Prostate gland (tissue), 2 donors: ENCODE data around the gene NDOR1.

Source experiments
- POLR2A ChIP-seq: fragments of 450-650 bp; IDR thresholded peaks from one replicate; pipeline ENCODE4 v1.6.1; 2016; ENCODE audit warnings: antibody characterized with exemption, mild to moderate bottlenecking
- TF ChIP-seq, protein P1 (sequence below), 4 experiments: fragments of 200-600 bp in 2 of 4; fragments of 450-650 bp in 2 of 4; sonication (generic) in 2 of 4; IDR thresholded peaks; 1 replicate in 3 of 4; 2 replicates in 1 of 4; pipeline ENCODE4 v1.5.1; 2016 to 2019; ENCODE audit warnings: antibody characterized with exemption in 4 of 4, mild to moderate bottlenecking in 2 of 4, moderate library complexity in 2 of 4

DNA sequence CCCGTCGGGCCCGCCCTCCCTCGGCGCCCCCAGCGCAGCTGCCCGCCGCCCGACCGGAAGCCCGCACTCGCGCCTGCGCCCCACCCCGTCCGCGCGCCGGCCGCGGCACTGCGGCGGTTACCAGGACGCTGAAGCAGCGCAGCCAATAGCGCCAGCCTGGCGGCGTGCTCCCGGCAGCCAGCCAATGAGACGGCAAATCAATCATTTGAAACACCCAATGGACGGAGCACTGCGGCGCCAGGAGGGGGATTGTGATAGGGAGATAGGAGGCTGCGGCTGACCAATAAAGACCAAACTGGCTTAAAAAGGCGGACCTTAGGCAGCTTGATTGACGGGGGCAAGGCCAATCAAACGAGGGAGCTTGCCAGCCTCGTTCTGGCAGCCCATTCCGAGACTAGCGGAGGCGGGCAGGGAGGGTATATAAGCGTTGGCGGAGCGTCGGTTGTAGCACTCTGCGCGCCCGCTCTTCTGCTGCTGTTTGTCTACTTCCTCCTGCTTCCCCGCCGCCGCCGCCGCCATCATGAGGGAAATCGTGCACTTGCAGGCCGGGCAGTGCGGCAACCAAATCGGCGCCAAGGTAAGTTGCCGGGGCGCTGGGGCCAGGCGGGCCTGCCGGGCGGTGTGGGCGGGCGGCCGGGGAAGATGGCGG, 35.5 kb downstream of the NDOR1 start, which contains the start of gene TUBB4B:
- TF ChIP-seq, protein P1, sequence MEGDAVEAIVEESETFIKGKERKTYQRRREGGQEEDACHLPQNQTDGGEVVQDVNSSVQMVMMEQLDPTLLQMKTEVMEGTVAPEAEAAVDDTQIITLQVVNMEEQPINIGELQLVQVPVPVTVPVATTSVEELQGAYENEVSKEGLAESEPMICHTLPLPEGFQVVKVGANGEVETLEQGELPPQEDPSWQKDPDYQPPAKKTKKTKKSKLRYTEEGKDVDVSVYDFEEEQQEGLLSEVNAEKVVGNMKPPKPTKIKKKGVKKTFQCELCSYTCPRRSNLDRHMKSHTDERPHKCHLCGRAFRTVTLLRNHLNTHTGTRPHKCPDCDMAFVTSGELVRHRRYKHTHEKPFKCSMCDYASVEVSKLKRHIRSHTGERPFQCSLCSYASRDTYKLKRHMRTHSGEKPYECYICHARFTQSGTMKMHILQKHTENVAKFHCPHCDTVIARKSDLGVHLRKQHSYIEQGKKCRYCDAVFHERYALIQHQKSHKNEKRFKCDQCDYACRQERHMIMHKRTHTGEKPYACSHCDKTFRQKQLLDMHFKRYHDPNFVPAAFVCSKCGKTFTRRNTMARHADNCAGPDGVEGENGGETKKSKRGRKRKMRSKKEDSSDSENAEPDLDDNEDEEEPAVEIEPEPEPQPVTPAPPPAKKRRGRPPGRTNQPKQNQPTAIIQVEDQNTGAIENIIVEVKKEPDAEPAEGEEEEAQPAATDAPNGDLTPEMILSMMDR (IDR thresholded peaks at IDR 0.05): peak in 2 of 4 experiments; percentile 25 to 41
- TF ChIP-seq POLR2A: peak; percentile 97
